Stomach (tissue), 4 donors: ENCODE data around the gene CYB5A.

Source experiments
- CTCF ChIP-seq, 7 experiments: fragments of 450-650 bp in 4 of 7; fragments of 200-600 bp in 3 of 7; sonication (generic) in 3 of 7; IDR thresholded peaks; one replicate each; pipeline ENCODE4 v1.5.1; 2016 to 2019; ENCODE audit warnings: antibody characterized with exemption in 7 of 7, control low read depth in 2 of 7, mild to moderate bottlenecking in 1 of 7
- POLR2A ChIP-seq, 4 donors: fragments of 450-650 bp; IDR thresholded peaks; one replicate each; pipeline ENCODE4 v1.6.1; 2016; ENCODE audit warnings: antibody characterized with exemption in 4 of 4, control low read depth in 2 of 4, mild to moderate bottlenecking in 1 of 4, moderate library complexity in 1 of 4

GRCh38 chr18:74314759-74315463, 23.1 kb upstream of the CYB5A start:
- TF ChIP-seq CTCF (IDR thresholded peaks at IDR 0.05) = no peak
- TF ChIP-seq POLR2A (IDR thresholded peaks at IDR 0.05) = no peak
